ENCODE data around the gene MAPK11. TPM values are rescaled to one million over a fixed set of nuclear protein-coding genes. Genes with fewer than 3 reads are reported as not detected.

Gene MAPK11
- total RNA-seq, 1 donor from 2014 or later, result 24.2 TPM

DNA sequence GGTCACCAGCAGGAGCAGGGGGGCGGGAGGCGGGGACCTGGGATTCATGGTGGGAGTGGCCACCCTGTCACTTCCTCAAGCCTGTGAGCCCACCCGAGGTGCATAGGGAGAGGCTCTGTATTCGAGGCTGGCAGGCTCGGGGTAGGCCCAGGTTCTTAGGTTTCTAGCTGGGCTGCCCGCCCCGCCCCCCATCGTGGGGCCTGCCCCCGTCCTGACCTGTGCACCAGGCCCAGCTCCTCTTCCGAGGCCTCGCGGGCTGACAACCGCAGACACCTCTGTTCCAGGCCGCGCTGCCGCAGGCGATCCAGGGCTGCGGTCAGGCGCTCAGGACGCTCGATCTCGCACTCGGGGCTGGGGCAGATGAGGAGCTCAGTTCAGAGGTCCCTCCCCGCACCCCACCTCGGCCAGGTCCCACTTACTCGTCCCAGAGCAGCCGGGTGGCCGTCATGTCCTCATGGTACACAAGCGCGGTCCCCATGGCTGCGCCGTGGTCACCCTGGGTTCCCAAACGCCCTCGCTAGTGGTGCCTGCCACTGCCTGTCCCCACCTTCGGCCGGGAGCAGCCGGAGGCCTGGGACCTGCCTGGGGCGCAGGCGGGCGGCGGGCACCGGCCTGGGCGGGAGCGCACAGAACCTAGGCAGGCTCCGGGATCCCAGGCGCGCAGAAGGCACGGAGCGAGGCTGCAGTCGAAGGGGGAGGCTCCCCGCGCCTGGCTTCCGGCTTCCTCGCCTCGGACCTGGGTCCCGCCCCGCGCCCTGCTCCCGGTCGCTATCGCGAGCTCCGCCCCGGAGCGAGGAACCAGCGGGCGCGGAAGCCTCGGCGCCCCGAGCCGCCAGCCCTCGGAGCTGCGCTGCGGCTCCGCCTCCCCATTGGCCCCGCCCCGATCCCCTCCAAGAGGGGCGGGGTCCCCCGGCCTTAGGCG lies 19.4 kb downstream of the MAPK11 start, which contains the start of gene HDAC10:
Gene HDAC10, minus strand, starts transcription at position 711 of the 922 bp plus-strand sequence. Its CDS starts 233 bp downstream, at position 478.
- DNase-seq (ENCODE audit: low spot score), result peak; percentile 96

DNA sequence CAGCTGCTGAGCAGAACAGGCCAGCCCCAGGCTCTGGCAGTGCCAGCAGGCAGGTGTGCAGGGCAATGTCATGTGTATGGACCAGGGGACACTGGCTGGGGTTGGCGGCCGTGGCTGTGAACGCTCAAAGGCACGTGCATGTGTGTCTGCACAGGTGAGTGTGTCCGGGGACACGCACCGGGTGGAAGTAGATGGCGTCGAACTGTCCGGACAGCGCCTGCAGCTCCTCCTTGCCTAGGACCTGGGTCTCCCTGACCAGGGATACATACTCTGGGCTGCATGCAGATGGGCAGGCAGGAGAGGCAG lies 20.0 kb downstream of the MAPK11 start:
- DNase-seq (ENCODE audit: low spot score), result no peak

DNA sequence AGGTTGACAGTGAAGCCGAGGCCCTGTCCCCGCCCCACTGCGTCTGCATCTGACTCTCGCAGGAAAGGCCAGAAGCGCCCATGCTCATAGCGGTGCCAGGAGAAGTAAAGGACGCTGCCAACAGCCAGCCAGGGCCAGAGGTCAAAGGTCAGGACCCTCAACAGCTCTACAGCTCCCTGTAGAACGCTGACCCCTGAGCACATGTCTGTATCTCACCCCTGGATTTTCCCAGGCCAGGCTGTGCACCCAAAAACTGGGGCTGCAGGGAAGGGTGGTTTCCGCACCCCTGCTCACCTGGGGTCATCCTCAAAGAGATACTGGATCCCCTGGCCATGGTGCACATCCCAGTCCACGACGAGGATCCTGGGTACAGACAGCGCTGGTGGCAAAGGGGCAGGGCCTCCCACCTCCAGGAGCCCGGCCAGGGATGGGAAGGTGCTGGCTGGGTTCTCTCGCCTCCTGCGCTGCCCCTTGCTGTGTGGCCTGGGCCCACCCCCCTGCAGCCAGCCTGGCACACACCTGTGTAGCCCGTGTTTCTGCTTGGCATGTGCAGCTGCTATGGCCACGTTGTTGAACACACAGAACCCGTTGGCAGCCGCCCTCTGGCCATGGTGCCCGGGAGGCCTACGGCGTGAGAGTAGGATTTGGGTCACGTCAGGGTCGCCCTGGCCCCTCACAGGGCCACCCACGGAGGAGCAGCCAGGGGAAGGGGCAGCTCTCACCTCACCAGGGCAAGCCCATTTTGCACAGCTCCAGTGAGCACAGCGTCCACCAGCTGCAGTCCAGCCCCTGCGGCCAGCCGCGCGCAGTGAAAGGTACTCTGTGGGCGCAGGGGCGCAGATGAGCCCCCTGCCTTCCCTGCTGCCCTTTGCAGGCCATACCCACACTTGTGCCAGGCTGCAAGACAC lies 20.6 kb downstream of the MAPK11 start:
- DNase-seq (ENCODE audit: low spot score), result no peak

DNA sequence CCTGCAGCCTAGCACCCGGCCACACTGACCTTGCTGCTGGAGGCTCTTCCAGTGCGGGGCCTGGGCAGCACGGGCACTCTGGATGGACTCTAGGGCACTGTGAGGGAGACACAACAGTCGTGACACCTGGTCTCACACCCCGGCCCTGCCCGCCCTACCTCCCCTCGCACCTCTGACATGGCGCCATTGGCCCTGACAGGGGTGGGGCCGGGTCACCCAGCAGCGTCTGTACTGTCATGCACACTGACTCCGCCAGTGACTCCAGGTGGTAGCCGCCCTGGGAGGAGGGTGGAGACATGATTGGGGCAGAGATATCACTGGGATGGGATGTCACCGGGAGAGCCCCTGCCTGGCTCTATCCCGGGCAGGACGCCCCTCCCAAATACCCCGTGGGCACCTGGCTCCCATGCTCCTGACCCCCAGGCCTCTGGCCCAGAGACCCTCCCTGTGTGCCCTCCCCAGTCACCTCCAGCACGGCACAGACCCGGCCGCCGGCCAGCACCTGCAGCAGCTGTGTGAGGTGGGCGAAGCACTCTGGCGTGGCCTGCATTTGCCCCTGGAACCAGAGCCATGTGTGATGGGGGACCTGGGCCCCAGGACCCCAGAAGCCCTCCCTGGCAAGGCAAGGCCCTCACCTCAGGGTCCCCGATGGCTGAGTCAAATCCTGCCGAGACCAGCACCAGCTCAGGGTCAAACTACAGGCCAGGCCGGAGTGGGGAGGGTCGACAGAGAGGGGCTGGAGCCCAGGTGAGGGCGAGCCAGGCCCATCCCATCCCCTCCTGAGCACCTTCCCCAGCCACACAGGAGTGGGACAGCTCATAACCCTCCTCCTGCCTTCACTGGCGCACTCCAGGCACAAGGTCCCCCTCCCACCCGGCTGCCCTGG lies 21.7 kb downstream of the MAPK11 start:
- no peak for DNase-seq (ENCODE audit: low spot score)

DNA sequence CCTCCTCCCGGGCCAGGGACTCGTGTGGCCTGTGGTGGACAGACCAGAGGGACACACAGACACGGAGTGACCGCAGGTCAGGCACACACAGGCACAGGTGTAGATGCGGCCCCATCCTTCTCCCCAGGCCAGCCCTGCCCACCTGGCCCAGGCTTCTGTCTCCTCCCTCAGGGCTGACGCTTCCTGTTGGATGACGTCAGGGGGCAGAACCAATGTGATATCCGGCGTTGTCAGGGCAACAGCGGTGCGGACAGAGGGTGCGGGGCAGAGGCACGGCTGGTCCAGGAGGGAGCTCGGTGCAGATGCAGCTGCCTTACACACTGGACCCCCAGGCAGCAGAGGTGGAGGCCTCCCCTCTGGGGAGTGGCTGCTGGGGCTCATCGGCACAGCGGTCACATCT lies 22.4 kb downstream of the MAPK11 start:
- no peak for DNase-seq (ENCODE audit: low spot score)

DNA sequence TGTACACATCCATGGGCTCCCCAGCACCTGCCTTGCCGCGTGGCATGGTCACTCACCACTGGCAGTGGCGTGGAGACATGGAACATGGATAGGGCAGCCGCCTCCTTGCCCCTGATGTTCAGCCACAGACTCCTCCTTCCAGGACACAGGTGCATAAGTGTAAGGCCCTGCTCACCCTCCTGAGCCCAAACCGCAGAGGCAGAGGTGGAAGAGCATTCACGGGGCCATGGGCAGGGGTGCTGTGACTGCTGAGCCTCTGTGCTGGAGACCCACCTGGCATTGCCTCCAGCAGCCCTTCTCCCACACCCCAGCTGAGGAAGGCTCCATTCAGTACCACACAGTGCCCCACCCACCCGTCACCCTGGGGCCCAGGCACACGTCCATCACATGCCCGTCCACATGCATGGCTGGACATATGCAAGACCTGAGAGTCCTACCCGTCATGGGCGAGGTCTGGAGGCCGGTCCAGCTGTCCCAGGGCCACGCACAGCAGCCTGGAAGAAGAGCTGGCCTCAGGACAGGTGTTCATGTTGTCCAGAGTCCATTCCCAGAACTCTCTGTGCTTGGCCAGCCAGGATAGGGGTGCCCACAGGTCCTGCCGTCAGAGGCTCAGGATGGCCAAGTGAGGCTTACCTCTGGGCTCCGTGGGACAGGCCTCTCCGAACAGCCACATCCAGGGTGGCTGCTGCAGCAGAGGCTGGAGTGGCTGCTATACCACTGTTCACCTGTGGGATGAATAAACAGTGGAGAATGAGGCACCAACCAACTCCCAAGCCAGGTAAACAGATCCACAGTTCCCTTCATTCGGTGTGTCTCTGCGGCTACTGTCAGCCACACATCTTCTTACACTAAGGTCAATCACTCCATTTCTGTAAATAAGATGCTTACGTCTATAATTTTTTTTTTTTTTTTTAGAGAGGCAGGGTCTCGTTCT lies 23.7 kb downstream of the MAPK11 start:
- no peak for DNase-seq (ENCODE audit: low spot score)

DNA sequence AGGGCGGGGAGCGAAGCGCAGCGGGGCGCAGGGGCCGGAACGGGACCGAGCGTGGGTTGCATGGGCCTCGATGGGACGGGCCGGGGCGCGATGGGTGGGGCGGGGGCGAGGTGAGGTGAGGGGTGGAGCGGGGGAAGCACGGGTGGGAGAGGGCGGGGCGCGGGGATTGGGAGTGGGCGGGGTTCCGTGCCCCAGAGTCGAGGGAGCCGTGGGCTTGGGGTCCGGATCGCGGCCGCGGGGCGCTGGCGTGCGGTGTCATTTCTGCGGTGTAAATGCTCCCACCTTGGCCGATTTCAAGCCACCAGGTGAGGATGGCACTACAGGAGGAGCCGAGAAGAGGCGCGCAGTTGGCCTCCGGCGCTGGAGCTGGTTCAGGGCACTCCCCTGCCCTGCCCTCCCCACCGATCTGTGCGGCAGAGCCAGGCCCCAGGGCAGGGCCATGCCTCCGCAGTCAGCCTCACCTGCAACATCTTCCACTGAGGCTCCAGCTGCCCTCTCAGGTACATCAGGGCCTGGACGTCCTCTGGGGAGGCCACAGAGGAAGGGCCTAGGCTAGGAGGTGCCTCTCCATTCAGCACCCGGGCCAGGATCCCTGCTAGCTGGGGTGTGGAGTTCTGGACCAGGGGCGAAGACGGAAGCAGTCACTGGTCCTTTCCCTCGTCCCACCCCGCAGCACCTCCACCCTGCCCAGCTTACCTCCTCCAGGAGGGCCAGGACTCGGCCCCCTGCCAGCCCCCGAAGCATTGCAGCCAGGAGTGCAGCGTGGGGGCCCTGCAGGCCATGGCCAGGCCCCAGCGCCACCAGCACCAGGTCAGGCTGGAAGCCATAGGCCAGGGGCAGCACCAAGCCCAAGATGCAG lies 24.7 kb downstream of the MAPK11 start:
- DNase-seq (ENCODE audit: low spot score), result no peak

DNA sequence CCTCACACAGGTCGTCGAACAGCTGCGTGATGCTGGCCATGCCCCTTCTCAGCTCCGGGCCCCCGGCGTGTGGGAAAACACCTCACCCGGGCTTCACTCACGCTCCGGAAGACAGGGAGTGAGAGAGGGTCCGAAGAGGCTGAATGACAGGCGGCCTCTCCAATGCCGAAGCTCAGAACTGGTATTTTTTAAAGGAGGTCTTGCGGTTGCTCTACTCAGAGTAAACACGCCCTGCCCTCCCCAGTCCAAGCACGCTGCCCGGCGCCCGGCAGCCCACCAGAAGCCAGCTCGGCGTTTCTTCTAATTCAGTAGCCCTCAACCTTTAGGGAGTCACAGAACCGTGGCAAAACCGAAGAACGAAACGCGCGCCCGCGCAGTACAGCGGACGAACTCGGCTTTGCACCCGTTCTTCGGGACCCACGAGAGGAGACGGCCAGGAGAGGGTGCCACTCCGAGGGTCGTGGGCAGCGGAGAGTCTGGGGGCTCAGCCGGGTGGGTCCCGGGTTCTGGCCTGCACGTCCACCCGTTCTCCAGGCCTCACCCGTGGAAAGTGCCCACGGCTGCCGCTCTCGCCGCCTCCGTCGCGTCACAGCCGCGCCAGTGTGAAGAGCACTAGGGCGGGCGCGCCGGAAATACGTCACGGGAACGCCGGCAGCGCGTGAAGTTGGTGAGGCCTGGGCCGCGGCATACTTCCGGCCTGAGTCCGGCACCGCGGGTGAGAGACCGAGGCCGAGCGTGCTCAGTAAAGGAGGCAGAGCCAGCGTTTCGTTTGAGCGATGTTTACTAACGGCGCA lies 25.6 kb downstream of the MAPK11 start, which contains the start of gene TUBGCP6:
Gene TUBGCP6, minus strand, starts transcription at position 604 of the 794 bp plus-strand sequence. Its CDS starts 564 bp downstream, at position 40.
- peak; percentile 98 for DNase-seq (ENCODE audit: low spot score)

DNA sequence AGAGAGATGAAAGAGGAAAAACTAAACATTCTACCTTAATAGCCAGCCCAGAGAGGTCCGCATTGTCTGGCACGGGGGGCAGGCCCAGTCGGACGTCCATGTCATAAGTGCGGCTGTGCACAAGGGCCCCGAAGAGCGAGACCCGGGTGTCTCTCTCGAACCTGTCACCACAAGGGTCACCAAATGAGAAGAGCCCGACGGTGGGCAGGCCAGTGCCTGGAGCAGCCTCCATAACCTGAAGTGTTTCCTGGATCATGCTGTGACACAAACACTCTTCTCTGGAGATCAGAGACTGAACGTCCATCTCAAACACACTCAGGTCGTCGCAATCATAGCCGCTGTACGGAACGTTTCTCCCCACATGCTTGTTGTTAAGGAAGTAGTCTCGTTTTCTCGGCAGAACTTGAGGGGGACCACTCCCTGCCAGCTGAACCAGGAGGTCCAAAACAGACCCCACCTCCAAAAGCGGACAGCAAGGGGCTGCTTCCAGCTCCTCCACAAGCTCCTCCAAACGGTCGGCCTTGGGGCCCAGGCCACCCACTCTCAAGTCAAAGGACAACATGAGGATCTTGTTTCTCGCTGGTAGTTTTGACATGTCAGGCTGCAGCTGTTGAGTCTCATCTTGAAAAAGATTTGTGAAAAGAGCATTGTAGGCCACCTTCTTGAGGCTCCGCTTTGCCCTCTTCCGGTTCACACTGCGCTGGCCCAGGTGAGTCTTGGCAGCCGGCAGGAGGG lies 26.3 kb downstream of the MAPK11 start:
- no peak for DNase-seq (ENCODE audit: low spot score)

DNA sequence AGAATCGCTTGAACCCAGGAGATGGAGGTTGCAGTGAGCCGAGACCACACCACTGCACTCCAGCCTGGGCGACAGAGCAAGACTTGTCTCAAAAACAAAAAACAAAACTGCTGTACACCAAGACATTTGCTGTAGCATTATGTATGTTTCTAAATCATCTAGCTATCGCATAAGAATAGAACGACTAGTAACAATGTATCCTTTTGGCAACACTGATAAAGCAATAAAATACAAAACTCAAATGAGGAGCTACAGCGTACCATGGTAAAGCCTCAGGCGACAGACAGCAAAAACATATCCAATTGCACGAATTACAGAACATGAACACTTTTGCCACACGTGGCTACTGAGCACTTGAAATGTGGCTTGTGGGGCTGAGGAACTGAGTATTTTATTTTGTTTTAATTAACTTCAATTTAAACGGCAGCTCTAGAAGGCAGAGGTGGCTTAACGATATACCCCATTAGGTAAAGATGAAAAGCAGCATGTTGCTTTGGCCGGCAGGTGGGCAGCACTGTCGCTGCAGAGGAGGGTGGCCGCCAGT lies 27.7 kb downstream of the MAPK11 start:
- no peak for DNase-seq (ENCODE audit: low spot score)

DNA sequence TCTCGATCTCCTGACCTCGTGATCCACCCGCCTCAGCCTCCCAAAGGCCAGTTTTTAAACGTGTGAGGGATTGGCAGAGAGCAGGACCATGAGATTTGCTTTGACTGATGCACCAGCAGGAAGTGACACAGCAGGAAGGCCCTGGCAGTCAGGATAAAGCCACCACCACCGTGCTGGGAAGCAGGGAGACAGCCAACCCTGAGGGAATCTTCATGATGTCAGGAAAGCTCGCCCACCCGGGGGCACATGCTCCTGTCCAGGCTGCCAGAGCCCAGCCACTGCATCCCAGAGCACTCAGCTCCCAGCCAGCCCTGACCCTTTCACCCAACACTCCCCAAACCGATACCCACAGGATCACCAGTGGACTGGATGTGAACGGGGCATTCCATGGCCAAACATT lies 31.4 kb downstream of the MAPK11 start:
- DNase-seq (ENCODE audit: low spot score), result no peak

DNA sequence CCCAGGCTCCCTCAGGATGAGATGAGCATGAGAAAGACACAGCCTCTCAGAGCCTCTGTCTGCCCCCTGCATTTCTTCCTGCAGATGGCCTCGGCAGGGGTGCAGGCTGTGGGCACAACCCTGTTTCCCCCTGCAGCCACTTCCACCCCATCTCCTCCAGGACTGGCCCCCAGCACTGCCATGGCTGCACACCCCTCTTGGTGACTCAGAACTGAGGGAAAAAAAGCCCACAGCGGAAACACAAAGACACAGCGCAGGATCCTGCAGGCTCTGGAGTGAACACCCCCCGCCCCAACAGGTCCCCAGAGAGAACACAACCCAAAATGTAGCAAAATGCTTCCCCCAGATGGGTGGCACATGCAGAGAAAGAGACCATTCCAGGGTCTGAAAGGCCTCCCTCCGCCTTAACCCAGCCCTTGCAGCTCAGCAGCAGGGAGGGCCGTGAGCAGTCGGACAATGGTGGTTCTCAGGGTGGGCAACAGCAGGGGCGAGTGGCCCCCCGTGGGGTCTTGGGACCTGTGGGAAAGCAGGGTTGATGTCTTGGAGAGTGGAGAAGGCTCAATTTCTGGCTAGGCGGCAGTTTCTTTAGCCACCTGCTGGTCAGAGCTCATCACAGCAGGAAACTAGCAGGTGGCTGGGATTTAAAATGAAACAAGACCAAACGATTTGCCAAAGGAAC lies 33.3 kb downstream of the MAPK11 start:
- DNase-seq (ENCODE audit: low spot score), result no peak

DNA sequence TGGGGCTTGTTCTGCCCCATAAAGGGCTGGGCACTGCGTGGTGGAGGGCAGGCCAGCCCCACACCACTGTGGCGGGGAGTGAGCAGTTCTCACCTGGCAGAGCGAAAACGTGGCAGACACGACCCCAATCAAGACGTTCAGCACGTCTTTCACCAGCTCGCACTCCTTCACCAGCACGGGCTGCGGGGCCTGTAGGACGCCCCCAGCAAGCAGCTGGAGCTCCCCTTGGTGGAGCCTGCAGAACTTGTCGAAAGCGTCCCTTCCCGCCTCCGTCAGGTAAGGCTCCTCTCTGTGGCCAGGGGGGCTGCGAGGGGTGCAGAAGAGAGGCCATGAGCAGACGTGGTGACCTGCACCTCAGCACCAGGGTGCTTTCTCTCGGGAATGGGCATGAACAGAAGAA lies 37.0 kb downstream of the MAPK11 start:
- DNase-seq (ENCODE audit: low spot score), result no peak

DNA sequence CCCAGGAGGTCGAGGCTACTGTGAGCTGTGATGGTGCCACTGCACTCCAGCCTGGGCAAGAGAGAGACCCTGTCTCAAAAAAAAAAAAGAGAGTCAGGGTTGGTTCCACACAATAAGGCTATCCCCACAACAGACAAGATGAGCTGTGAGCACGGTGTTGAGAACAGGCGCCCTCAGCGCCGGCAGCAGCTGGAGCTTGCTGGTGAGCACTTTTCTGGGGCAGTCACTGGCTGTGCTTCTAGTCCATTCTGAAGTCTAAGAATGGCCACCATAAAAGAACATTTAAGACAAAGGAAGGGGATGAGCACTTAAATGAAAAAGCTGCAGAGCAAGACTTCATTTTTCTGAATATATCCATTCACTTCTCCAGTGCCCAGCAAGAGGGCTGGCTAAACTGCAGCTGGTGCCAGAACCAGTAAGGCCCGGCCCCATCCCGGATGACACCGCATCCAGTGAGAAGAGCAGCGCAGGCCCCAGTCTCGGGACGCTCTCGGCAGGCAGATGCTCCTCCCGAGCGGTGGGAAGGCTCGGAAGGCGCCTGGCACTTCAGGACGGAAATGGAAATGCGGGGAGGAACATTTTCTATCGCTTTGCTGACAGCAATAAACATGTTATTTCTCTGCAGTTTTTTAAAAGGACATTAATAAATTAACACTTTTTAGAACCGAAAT lies 37.6 kb downstream of the MAPK11 start:
- no peak for DNase-seq (ENCODE audit: low spot score)

DNA sequence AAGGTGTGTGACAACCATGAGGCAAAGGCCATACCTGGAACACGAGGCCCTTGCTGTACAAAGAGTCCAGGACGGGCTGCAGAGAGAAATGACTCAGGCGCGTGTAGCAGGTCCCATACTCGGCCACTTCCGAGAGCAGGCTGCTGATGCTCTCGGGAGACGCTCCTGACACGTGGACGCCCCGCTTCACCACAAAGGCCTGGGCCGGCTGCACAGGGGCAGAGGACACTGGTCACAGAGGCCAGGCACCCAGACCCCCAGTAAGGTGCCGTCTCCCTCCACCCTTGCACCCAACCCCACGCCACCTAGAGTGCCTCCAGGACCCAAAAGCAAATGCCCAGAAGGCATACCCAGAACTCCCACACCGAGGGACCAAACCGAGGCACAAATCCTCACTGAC lies 40.8 kb downstream of the MAPK11 start:
- no peak for DNase-seq (ENCODE audit: low spot score)

DNA sequence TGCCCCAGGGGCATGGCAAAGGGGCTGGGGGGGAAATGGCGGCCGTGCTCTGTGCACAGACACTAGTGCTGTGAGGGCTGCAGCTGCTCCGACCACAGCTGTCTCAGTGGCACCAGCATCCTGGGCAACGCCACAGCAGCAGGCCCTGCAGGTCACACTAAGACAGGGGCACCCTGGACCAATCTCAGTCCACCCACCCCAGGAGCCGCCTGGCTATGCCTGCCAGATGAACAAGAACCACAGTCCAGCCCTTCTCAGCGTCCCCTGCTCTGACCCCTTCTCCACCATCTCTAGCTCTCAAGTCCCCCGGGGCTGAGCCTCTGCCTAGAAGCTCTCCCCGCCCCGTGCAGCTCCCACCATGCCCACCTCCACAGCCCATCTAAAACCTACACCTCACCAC lies 41.8 kb downstream of the MAPK11 start:
- DNase-seq (ENCODE audit: low spot score), result no peak

Measured in mesenteric fat pad (tissue), 1 donor.